ENCODE measurements around the gene CFAP221.

DNA sequence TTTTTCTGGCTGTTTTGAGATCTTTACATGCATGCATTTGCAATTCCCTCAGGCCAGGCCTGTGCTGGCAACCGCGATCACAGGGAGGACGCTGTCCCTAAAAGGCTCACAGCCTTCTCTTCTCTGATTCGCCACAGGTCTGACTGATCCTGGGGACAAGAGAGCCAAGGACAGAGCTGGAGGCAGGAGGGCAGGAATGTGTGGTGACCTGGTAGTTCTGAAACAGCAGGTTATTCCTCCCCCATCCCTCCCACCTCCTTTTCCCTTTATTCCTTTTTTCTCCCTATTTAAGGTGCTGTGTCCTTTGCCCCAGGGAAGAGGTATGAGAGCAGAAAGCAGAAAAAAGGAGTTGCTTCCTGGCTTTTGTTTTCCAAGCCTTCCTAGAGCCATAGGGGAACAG lies 156.6 kb downstream of the CFAP221 start:
- TF ChIP-seq POLR2AphosphoS5 (IDR thresholded peaks at IDR 0.05; ENCODE audit: low read depth, low read length) (no peak), POLR2A (IDR thresholded peaks at IDR 0.05; ENCODE audit: low read depth, low read length) (no peak), SPI1 (IDR thresholded peaks at IDR 0.05; ENCODE audit: low read depth, low read length) (no peak)
